ENCODE data around the gene FAM184B.

DNA sequence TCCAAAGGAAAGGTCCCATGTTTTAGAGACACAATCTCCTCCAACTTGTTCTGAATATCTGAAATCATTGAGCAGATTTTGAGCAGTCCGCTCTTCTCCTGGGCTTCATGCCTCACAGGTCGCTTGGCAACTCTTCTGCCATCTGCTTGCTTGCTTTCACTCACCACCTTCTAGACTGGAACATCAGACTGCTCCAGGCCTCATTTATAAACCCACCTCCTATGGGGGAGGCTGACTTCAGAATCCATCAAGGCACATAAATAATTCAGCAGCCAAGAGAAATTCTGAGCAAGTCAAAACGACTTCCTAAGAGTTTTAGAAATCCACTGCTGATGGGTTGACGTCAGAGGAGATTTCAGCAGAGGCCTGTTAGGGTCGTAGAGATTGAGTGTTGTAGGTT, 64.1 kb downstream of the FAM184B start:
- TF ChIP-seq, protein P1, sequence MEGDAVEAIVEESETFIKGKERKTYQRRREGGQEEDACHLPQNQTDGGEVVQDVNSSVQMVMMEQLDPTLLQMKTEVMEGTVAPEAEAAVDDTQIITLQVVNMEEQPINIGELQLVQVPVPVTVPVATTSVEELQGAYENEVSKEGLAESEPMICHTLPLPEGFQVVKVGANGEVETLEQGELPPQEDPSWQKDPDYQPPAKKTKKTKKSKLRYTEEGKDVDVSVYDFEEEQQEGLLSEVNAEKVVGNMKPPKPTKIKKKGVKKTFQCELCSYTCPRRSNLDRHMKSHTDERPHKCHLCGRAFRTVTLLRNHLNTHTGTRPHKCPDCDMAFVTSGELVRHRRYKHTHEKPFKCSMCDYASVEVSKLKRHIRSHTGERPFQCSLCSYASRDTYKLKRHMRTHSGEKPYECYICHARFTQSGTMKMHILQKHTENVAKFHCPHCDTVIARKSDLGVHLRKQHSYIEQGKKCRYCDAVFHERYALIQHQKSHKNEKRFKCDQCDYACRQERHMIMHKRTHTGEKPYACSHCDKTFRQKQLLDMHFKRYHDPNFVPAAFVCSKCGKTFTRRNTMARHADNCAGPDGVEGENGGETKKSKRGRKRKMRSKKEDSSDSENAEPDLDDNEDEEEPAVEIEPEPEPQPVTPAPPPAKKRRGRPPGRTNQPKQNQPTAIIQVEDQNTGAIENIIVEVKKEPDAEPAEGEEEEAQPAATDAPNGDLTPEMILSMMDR (IDR thresholded peaks at IDR 0.05; ENCODE audit: poor library complexity, severe bottlenecking) = no peak
- TF ChIP-seq, protein P2, sequence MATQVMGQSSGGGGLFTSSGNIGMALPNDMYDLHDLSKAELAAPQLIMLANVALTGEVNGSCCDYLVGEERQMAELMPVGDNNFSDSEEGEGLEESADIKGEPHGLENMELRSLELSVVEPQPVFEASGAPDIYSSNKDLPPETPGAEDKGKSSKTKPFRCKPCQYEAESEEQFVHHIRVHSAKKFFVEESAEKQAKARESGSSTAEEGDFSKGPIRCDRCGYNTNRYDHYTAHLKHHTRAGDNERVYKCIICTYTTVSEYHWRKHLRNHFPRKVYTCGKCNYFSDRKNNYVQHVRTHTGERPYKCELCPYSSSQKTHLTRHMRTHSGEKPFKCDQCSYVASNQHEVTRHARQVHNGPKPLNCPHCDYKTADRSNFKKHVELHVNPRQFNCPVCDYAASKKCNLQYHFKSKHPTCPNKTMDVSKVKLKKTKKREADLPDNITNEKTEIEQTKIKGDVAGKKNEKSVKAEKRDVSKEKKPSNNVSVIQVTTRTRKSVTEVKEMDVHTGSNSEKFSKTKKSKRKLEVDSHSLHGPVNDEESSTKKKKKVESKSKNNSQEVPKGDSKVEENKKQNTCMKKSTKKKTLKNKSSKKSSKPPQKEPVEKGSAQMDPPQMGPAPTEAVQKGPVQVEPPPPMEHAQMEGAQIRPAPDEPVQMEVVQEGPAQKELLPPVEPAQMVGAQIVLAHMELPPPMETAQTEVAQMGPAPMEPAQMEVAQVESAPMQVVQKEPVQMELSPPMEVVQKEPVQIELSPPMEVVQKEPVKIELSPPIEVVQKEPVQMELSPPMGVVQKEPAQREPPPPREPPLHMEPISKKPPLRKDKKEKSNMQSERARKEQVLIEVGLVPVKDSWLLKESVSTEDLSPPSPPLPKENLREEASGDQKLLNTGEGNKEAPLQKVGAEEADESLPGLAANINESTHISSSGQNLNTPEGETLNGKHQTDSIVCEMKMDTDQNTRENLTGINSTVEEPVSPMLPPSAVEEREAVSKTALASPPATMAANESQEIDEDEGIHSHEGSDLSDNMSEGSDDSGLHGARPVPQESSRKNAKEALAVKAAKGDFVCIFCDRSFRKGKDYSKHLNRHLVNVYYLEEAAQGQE (IDR thresholded peaks at IDR 0.05; ENCODE audit: borderline replicate concordance) = no peak
- no peak for TF ChIP-seq TAF1 (IDR thresholded peaks at IDR 0.05; ENCODE audit: low read depth)
- no peak for TF ChIP-seq EP300 (conservative IDR thresholded peaks at IDR 0.05; ENCODE audit: poor library complexity, severe bottlenecking)
- TF ChIP-seq POLR2AphosphoS5 (IDR thresholded peaks at IDR 0.05) = no peak
- TF ChIP-seq SMC3 (conservative IDR thresholded peaks at IDR 0.05; ENCODE audit: poor library complexity) = no peak

All from neural cell (in vitro differentiated cells).